Kidney epithelial cell (primary cell): ENCODE measurements around the gene ZP2. TPM values are rescaled to one million over a fixed set of nuclear protein-coding genes. Genes with fewer than 3 reads are reported as not detected.

Source experiments
- DNase-seq: peaks from one replicate; pipeline ENCODE4 v3.0.0-alpha.2; 2010; ENCODE audit warnings: low read depth
- H3K27me3 ChIP-seq: 2 replicates; pipeline ENCODE4 v1.6.0; 2011; ENCODE audit warnings: low read length; ENCODE audit not compliant: control insufficient read depth, insufficient read depth
- H3K36me3 ChIP-seq: 2 replicates; pipeline ENCODE4 v1.5.1; 2011; ENCODE audit warnings: low read length; ENCODE audit not compliant: control insufficient read depth, insufficient read depth
- H3K4me3 ChIP-seq: 2 replicates; pipeline ENCODE4 v1.5.1; 2011; ENCODE audit warnings: low read depth, mild to moderate bottlenecking, control low read depth, low read length
- total RNA-seq: library from RNA; depleted of rRNA; stranded (reverse); fragments of >200 nt; gene quantifications from 2 replicates; pipeline ENCODE4 v1.2.3, GENCODE V29; 2015
- TF ChIP-seq, protein P1 (sequence below): IDR thresholded peaks from 2 replicates; pipeline ENCODE4 v1.5.1; 2011; ENCODE audit warnings: mild to moderate bottlenecking, moderate library complexity, low read length, control low read depth, inconsistent platforms; ENCODE audit not compliant: insufficient read depth, poor library complexity, severe bottlenecking

The ZP2 gene
- total RNA-seq, 1 donor from 2014 or later: not detected

- TF ChIP-seq, protein P1, sequence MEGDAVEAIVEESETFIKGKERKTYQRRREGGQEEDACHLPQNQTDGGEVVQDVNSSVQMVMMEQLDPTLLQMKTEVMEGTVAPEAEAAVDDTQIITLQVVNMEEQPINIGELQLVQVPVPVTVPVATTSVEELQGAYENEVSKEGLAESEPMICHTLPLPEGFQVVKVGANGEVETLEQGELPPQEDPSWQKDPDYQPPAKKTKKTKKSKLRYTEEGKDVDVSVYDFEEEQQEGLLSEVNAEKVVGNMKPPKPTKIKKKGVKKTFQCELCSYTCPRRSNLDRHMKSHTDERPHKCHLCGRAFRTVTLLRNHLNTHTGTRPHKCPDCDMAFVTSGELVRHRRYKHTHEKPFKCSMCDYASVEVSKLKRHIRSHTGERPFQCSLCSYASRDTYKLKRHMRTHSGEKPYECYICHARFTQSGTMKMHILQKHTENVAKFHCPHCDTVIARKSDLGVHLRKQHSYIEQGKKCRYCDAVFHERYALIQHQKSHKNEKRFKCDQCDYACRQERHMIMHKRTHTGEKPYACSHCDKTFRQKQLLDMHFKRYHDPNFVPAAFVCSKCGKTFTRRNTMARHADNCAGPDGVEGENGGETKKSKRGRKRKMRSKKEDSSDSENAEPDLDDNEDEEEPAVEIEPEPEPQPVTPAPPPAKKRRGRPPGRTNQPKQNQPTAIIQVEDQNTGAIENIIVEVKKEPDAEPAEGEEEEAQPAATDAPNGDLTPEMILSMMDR: no peak
- Histone ChIP-seq H3K4me3 (no peak overlapping the region), H3K27me3 (peaks cover under 1% of the 10 kb centered on the region), H3K36me3 (no peaks in the 10 kb centered on the region)
- no peak for DNase-seq
These were observed 33.3 kb upstream of the ZP2 start for GRCh38 chr16:21244518-21245215.

DNA sequence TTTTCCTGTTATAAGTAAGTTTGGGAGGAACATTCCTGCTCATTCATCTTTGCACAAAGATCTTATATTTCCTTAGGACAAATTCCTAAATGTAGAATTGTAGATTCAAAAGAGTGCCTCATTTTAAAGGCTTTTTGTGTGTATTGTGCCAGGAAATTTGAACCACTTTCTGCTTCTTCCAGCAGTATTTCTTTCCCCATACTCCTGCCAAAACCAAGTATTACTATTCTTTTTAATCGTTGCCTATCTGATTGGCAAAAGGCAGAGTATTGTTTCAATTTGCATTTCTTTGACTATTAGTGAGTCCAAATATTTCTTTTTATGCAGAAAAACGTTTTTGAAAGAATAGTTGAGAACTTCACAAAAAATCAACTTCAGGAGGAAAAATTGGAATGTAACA is 31.4 kb upstream of the ZP2 start:
- Histone ChIP-seq H3K4me3 (no peak overlapping the region), H3K27me3 (no peaks in the 10 kb centered on the region), H3K36me3 (no peaks in the 10 kb centered on the region)
- TF ChIP-seq, protein P1: no peak
- no peak for DNase-seq

DNA sequence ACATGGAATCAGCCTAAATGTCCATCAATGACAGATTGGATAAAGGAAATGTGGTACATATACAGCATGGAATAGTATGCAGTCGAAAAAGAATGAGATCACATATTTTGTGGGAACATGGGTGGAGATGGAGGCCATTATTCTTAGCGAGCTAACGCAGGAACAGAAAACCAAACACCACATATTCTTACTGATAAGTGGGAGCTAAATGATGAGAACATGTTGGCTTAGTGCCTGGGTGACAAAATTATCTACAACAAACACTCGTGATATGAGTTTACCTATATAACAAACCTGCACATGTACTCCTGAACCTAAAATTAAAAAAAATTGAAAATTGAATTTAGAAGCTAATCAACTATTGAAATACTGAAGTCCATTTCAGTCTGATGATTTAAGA is 28.3 kb upstream of the ZP2 start:
- no peak for DNase-seq
- no peaks in the 10 kb centered on the region for H3K36me3 ChIP-seq
- TF ChIP-seq, protein P1: no peak
- no peaks in the 10 kb centered on the region for H3K27me3 ChIP-seq
- no peak overlapping the region for H3K4me3 ChIP-seq

DNA sequence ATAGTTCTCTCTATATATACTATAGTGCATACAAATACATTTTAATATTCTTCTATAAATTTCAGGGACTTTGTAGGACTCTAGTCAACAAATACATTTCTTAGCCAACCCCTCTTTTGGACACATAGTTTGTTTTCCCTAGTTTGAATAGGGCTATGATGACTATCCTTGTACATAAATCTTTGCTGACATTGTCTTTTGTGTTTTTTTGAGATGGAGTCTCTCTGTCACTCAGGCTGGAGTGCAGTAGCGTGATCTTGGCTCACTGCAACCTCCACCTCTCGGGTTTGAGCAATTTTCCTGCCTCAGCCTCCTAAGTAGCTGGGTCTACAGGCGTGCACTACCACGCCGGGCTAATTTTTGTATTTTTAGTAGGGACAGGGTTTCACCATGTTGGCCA is 25.5 kb upstream of the ZP2 start:
- Histone ChIP-seq H3K4me3 (no peak overlapping the region), H3K27me3 (no peaks in the 10 kb centered on the region), H3K36me3 (no peaks in the 10 kb centered on the region)
- no peak for DNase-seq
- TF ChIP-seq, protein P1: no peak

- Histone ChIP-seq H3K27me3 (no peaks in the 10 kb centered on the region), H3K36me3 (no peaks in the 10 kb centered on the region), H3K4me3 (no peak overlapping the region)
- TF ChIP-seq, protein P1: no peak
- no peak for DNase-seq
These were observed 23.8 kb upstream of the ZP2 start for GRCh38 chr16:21235199-21235585.
